A673 (cell line): Measurements from ENCODE around the gene ITGB4. TPM values are rescaled to one million over a fixed set of nuclear protein-coding genes. Genes with fewer than 3 reads are reported as not detected.

Experiments
- BruUV-seq: library from RNA; stranded (reverse); fragments of 400-500 nt; replicated peaks from 2 replicates; lab custom pipeline; 2021; lab: Mats Ljungman, UMichigan
- CTCF ChIA-PET: fragments of 300-600 bp; sonication (Branson Sonifier 250); formaldehyde crosslinking; loops from one replicate; lab custom pipeline; 2022; ENCODE audit warnings: antibody characterized with exemption; lab: Charles Lee
- POLR2A ChIA-PET: fragments of 300-600 bp; sonication (Branson Sonifier 250); formaldehyde crosslinking; loops from one replicate; lab custom pipeline; 2022; ENCODE audit warnings: antibody characterized with exemption; ENCODE audit not compliant: low non-redundant PET; lab: Charles Lee
- DNase-seq: peaks from one replicate; pipeline ENCODE4 v3.0.0-alpha.2; 2015; ENCODE audit warnings: low spot score
- H3K27ac ChIP-seq: fragments of 200-600 bp; sonication (generic); 2 replicates; pipeline ENCODE4 v1.5.1; 2016; ENCODE audit warnings: mixed run types, low read depth, mild to moderate bottlenecking, mixed read lengths, antibody characterized with exemption, low read length; ENCODE audit not compliant: poor library complexity, severe bottlenecking
- H3K27me3 ChIP-seq: fragments of 200-600 bp; sonication (generic); replicated peaks from 2 replicates; pipeline ENCODE4 v1.6.1; 2017; ENCODE audit warnings: mixed run types, low read depth, mild to moderate bottlenecking, mixed read lengths, antibody characterized with exemption, low read length; ENCODE audit not compliant: insufficient read depth, poor library complexity
- H3K36me3 ChIP-seq: fragments of 200-600 bp; sonication (generic); 2 replicates; pipeline ENCODE4 v1.6.1; 2016; ENCODE audit warnings: mixed run types, mild to moderate bottlenecking, mixed read lengths, antibody characterized with exemption, low read length; ENCODE audit not compliant: insufficient read depth, poor library complexity, severe bottlenecking
- H3K4me1 ChIP-seq: fragments of 200-600 bp; sonication (generic); 2 replicates; pipeline ENCODE4 v1.6.1; 2017; ENCODE audit warnings: mixed run types, mild to moderate bottlenecking, mixed read lengths, antibody characterized with exemption, low read length; ENCODE audit not compliant: insufficient read depth, poor library complexity, severe bottlenecking
- H3K4me3 ChIP-seq: fragments of 200-600 bp; sonication (generic); 2 replicates; pipeline ENCODE4 v1.5.1; 2016; ENCODE audit warnings: low read depth, mixed run types, mild to moderate bottlenecking, mixed read lengths, low read length; ENCODE audit not compliant: poor library complexity, severe bottlenecking
- H3K9me3 ChIP-seq: fragments of 200-600 bp; sonication (generic); 2 replicates; pipeline ENCODE4 v1.6.1; 2016; ENCODE audit warnings: mixed run types, low read depth, mild to moderate bottlenecking, mixed read lengths, antibody characterized with exemption, low read length; ENCODE audit not compliant: poor library complexity, severe bottlenecking
- CTCF ChIP-seq: fragments of 300-800, 200-600 bp; sonication (generic); conservative IDR thresholded peaks from 2 replicates; pipeline ENCODE4 v1.5.1; 2017; ENCODE audit warnings: low read depth, mild to moderate bottlenecking, antibody characterized with exemption, low read length, moderate library complexity, mixed read lengths
- EZH2 ChIP-seq: fragments of 200-600 bp; sonication (generic); IDR thresholded peaks from 2 replicates; pipeline ENCODE4 v1.6.1; 2017; ENCODE audit warnings: borderline replicate concordance, low read depth, mild to moderate bottlenecking, mixed read lengths, antibody characterized with exemption, low read length; ENCODE audit not compliant: poor library complexity, severe bottlenecking
- intact Hi-C: fragments of 100-400 bp; cut with micrococcal nuclease; formaldehyde crosslinking; loops from one replicate; pipeline ENCODE4 v1.10.0; 2022; ENCODE audit not compliant: unreplicated experiment
- total RNA-seq: library from RNA; stranded (reverse); gene quantifications from 2 replicates; pipeline ENCODE4 v1.2.3, GENCODE V29; 2021

The ITGB4 gene
- total RNA-seq, 1 experiment from 2014 or later = 0.95 TPM

GRCh38 chr17:75740215-75740614, 19.0 kb downstream of the ITGB4 start:
- CTCF ChIA-PET = no interaction called here
- no peaks in the 10 kb centered on the region for H3K4me1 ChIP-seq
- intact Hi-C loops = no loop called here
- no peak overlapping the region for H3K27ac ChIP-seq
- no peaks in the 10 kb centered on the region for H3K9me3 ChIP-seq
- H3K27me3 ChIP-seq = no peaks in the 10 kb centered on the region
- no peaks in the 10 kb centered on the region for H3K36me3 ChIP-seq
- DNase-seq = no peak
- no TSS peak for BruUV-seq
- TF ChIP-seq CTCF = no peak
- no peak for TF ChIP-seq EZH2
- POLR2A ChIA-PET = no interaction called here
- H3K4me3 ChIP-seq = no peak overlapping the region

- H3K27me3 ChIP-seq = no peaks in the 10 kb centered on the region
- no peak for DNase-seq
- H3K27ac ChIP-seq = no peak overlapping the region
- POLR2A ChIA-PET = no interaction called here
- no peaks in the 10 kb centered on the region for H3K4me1 ChIP-seq
- H3K36me3 ChIP-seq = no peaks in the 10 kb centered on the region
- intact Hi-C loops = no loop called here
- BruUV-seq = no TSS peak
- CTCF ChIA-PET = no interaction called here
- no peak overlapping the region for H3K4me3 ChIP-seq
- no peak for TF ChIP-seq CTCF
- TF ChIP-seq EZH2 = no peak
- no peaks in the 10 kb centered on the region for H3K9me3 ChIP-seq
These were observed 19.4 kb downstream of the ITGB4 start for GRCh38 chr17:75740631-75741077.

GRCh38 chr17:75742337-75742736, 21.1 kb downstream of the ITGB4 start:
- Histone ChIP-seq H3K36me3 (no peaks in the 10 kb centered on the region), H3K9me3 (no peaks in the 10 kb centered on the region), H3K4me1 (no peaks in the 10 kb centered on the region), H3K4me3 (no peak overlapping the region), H3K27me3 (no peaks in the 10 kb centered on the region), H3K27ac (no peak overlapping the region)
- intact Hi-C loops = no loop called here
- DNase-seq = no peak
- TF ChIP-seq EZH2 (no peak), CTCF (no peak)
- no TSS peak for BruUV-seq
- ChIA-PET POLR2A (no interaction called here), CTCF (interaction anchor here (1.3 kb wide), 1 partner anchor 141 kb away, joined by 3 read pairs; no protein-coding TSS in a partner anchor)
